LNCAP (cell line): Measurements from ENCODE around the gene C1orf53.

Source experiments
- CTCF ChIP-seq: fragments of 450-650 bp; IDR thresholded peaks from 2 replicates; pipeline ENCODE4 v1.5.1; 2017; ENCODE audit warnings: mild to moderate bottlenecking

C1orf53 gene

GRCh38 chr1:197951617-197952175 lies 49.3 kb downstream of the C1orf53 start:
- TF ChIP-seq CTCF = no peak

- TF ChIP-seq CTCF = no peak
Measured at GRCh38 chr1:197954718-197955418, 52.4 kb downstream of the C1orf53 start.

- TF ChIP-seq CTCF = no peak
Measured at GRCh38 chr1:197955486-197956394, 53.3 kb downstream of the C1orf53 start.
